Measurements from ENCODE around the gene DMRTB1.

DNA sequence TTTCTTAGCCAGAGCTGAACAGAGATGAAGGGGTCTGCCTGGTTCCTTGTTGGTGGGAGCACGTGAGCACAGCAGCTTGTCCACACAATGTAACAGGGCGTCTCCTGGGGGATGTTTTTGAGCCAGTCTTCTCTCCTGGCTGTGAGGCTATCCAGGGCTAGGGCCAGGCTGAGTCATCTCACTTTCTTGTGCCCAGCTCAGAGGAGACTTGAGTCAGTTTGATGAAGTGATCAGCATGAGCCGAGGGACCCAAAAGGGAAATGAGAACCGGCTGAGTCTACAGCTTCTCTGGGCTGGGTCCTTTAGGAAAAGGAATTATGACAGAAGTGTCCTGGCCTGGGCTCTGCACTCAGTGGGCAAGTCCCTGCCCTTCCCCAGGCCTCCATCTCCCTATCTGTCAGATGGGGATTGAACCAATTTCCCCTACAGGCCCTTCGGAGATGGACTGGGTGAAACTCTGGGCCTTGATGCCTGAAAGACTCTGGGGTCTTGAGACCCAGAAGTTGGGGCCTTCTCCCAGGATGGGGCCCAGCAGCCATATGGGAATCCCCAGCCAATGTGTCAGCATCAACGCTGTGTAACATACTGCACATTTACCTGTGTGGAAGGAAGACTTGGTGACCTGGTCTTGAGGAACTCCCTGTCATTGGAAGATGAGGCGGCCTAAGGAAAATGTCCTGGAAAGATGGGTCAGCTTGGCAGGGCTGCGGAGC is 36.6 kb downstream of the DMRTB1 start:
- TF ChIP-seq CTCF (IDR thresholded peaks at IDR 0.05) = no peak
- no peak for TF ChIP-seq POLR2A (IDR thresholded peaks at IDR 0.05)

All from right lobe of liver (tissue), 4 donors.